Fibroblast of lung (primary cell): Measurements from ENCODE around the gene CNBD2. TPM values are rescaled to one million over a fixed set of nuclear protein-coding genes. Genes with fewer than 3 reads are reported as not detected.
"Not testable (repeated sequence)": the region's sequence is repeated elsewhere in the genome, so short reads cannot be mapped to it uniquely, and the experiment has no call there.

Experiments
- DNase-seq, 2 donors: peaks; one replicate each; pipeline versions ENCODE4 v3.0.0 to v3.0.0-alpha.2; 2010; ENCODE audit warnings: low read depth in 2 of 2
- H2AFZ ChIP-seq: 2 replicates; pipeline ENCODE4 v1.5.1; 2012; ENCODE audit warnings: low read length, control low read depth, inconsistent platforms
- H3K27ac ChIP-seq: 2 replicates; pipeline ENCODE4 v1.5.1; 2011; ENCODE audit warnings: low read length, control low read depth; ENCODE audit not compliant: insufficient read depth
- H3K27me3 ChIP-seq: 2 replicates; pipeline ENCODE4 v1.5.1; 2011; ENCODE audit warnings: mild to moderate bottlenecking, low read length; ENCODE audit not compliant: control insufficient read depth, insufficient read depth
- H3K36me3 ChIP-seq: 2 replicates; pipeline ENCODE4 v1.5.1; 2011; ENCODE audit warnings: low read length; ENCODE audit not compliant: control insufficient read depth, insufficient read depth
- H3K4me1 ChIP-seq: 2 replicates; pipeline ENCODE4 v1.5.1; 2011; ENCODE audit warnings: low read length; ENCODE audit not compliant: control insufficient read depth, insufficient read depth; ENCODE audit errors: extremely low read depth
- H3K4me2 ChIP-seq: 2 replicates; pipeline ENCODE4 v1.5.1; 2011; ENCODE audit warnings: low read length, control low read depth; ENCODE audit not compliant: insufficient read depth; ENCODE audit errors: extremely low read depth
- H3K4me3 ChIP-seq, 4 experiments: fragments of 200-600 bp in 1 of 4; sonication (generic) in 1 of 4; replicated peaks in 1 of 4; 2 replicates each; pipeline ENCODE4 v1.5.1; 2011 to 2016; ENCODE audit warnings: low read length in 4 of 4, low read depth in 3 of 4, mild to moderate bottlenecking in 3 of 4, control low read depth in 2 of 4, inconsistent platforms in 1 of 4, mixed read lengths in 1 of 4; ENCODE audit not compliant: insufficient read depth in 1 of 4; ENCODE audit errors: control extremely low read depth in 1 of 4
- H3K79me2 ChIP-seq: 2 replicates; pipeline ENCODE4 v1.5.1; 2012; ENCODE audit warnings: mild to moderate bottlenecking, low read length, inconsistent platforms; ENCODE audit not compliant: control insufficient read depth, insufficient read depth
- H3K9ac ChIP-seq: 2 replicates; pipeline ENCODE4 v1.5.1; 2011; ENCODE audit warnings: mild to moderate bottlenecking, low read length, control low read depth; ENCODE audit not compliant: insufficient read depth
- H3K9me3 ChIP-seq: 2 replicates; pipeline ENCODE4 v1.5.1; 2012; ENCODE audit warnings: low read depth, low read length; ENCODE audit not compliant: control insufficient read depth, insufficient read depth
- H4K20me1 ChIP-seq: 2 replicates; pipeline ENCODE4 v1.5.1; 2011; ENCODE audit warnings: low read length; ENCODE audit not compliant: control insufficient read depth, insufficient read depth; ENCODE audit errors: extremely low read depth
- CTCF ChIP-seq, 2 donors: IDR thresholded peaks in 1 of 2; conservative IDR thresholded peaks in 1 of 2; 1 replicate in 1 of 2; 2 replicates in 1 of 2; pipeline ENCODE4 v1.5.1; 2011 to 2012; ENCODE audit warnings: low read length in 2 of 2, control low read depth in 1 of 2, inconsistent platforms in 1 of 2, low read depth in 1 of 2, mild to moderate bottlenecking in 1 of 2
- EZH2 ChIP-seq: IDR thresholded peaks from 2 replicates; pipeline ENCODE4 v1.5.1; 2012; ENCODE audit warnings: low read length, control low read depth, mild to moderate bottlenecking; ENCODE audit errors: missing control alignments
- polyA plus RNA-seq, 2 donors: library from polyadenylated mRNA; depleted of rRNA in 1 of 2; stranded (reverse) in 1 of 2; unstranded in 1 of 2; fragments of >200 nt; gene quantifications; 2 replicates each; pipeline ENCODE4 v1.2.1, GENCODE V29; 2011 to 2012; ENCODE audit warnings: missing spikeins in 1 of 2
- total RNA-seq: library from RNA; depleted of rRNA; stranded (reverse); fragments of >200 nt; gene quantifications from 2 replicates; pipeline ENCODE4 v1.2.1, GENCODE V29; 2014

Gene CNBD2
- total and polyA plus RNA-seq, 2 donors (not counting 1 experiment from before 2014, with no cell fraction given): 1.1 to 2.6 TPM

GRCh38 chr20:35992713-35993335 is 24.4 kb downstream of the CNBD2 start:
- Histone ChIP-seq H3K4me1 (no peaks in the 10 kb centered on the region), H3K4me3 (no peak overlapping the region), H3K9me3 (no peaks in the 10 kb centered on the region), H3K9ac (no peak overlapping the region), H3K4me2 (peak overlapping the region; percentile 32), H4K20me1 (no peaks in the 10 kb centered on the region), H3K79me2 (no peaks in the 10 kb centered on the region), H3K36me3 (no peaks in the 10 kb centered on the region), H3K27ac (no peak overlapping the region), H2AFZ (no peak overlapping the region), H3K27me3 (no peaks in the 10 kb centered on the region)
- DNase-seq: peak; percentile 40 to 68
- TF ChIP-seq CTCF (conservative IDR thresholded peaks at IDR 0.05 in 1 of 2, IDR thresholded peaks at IDR 0.05 in 1 of 2; ENCODE audit: low read depth in 1 of 2, low read length in 2 of 2): peak; percentile 85 to 89
- no peak for TF ChIP-seq EZH2

- Histone ChIP-seq H3K9ac (no peak overlapping the region), H3K4me2 (no peak overlapping the region), H3K4me3 (no peak overlapping the region), H4K20me1 (no peaks in the 10 kb centered on the region), H3K27ac (no peak overlapping the region), H3K36me3 (no peaks in the 10 kb centered on the region), H3K79me2 (no peaks in the 10 kb centered on the region), H3K27me3 (no peaks in the 10 kb centered on the region), H3K9me3 (no peaks in the 10 kb centered on the region), H2AFZ (no peak overlapping the region), H3K4me1 (no peaks in the 10 kb centered on the region)
- TF ChIP-seq CTCF (conservative IDR thresholded peaks at IDR 0.05 in 1 of 2, IDR thresholded peaks at IDR 0.05 in 1 of 2; ENCODE audit: low read depth in 1 of 2, low read length in 2 of 2) (peak; percentile 96 to 99), EZH2 (no peak)
- peak; percentile 68 to 82 for DNase-seq
Measured at GRCh38 chr20:35994994-35995453, 26.6 kb downstream of the CNBD2 start.

GRCh38 chr20:35996492-35996891 is 28.1 kb downstream of the CNBD2 start:
- not testable (repeated sequence) for H2AFZ ChIP-seq

GRCh38 chr20:36001331-36001730 is 32.9 kb downstream of the CNBD2 start:
- not testable (repeated sequence) for H2AFZ ChIP-seq, H3K27ac ChIP-seq, DNase-seq, H3K79me2 ChIP-seq, H3K4me1 ChIP-seq, H3K36me3 ChIP-seq, H3K9ac ChIP-seq, H3K4me2 ChIP-seq, H3K9me3 ChIP-seq, H3K4me3 ChIP-seq, H4K20me1 ChIP-seq, H3K27me3 ChIP-seq

More at GRCh38 chr20:35996492-35996891, 28.1 kb downstream of the CNBD2 start:
- not testable (repeated sequence) for H3K4me2 ChIP-seq, H3K27me3 ChIP-seq, DNase-seq, H3K9me3 ChIP-seq, H3K4me1 ChIP-seq, H3K9ac ChIP-seq, H3K4me3 ChIP-seq, H3K36me3 ChIP-seq, H3K27ac ChIP-seq, H3K79me2 ChIP-seq, H4K20me1 ChIP-seq
